SU-DHL-6 (cell line): ENCODE data around the gene MBOAT1.

Experiments
- H2AFZ ChIP-seq: fragments of 200-600 bp; sonication (generic); 2 replicates; pipeline ENCODE4 v1.6.1; 2014; ENCODE audit warnings: low read depth, mild to moderate bottlenecking, moderate library complexity, mixed read lengths, antibody characterized with exemption, low read length; ENCODE audit not compliant: severe bottlenecking
- H3F3A ChIP-seq: fragments of 200-600 bp; shearing (Covaris generic); 2 replicates; pipeline ENCODE4 v1.6.0; 2016; ENCODE audit warnings: antibody characterized with exemption, mild to moderate bottlenecking; ENCODE audit not compliant: insufficient read depth
- H3K27ac ChIP-seq: fragments of 200-600 bp; sonication (generic); 2 replicates; pipeline ENCODE4 v1.5.1; 2016; ENCODE audit warnings: low read depth, mild to moderate bottlenecking, low read length, moderate library complexity, mixed read lengths
- H3K27me3 ChIP-seq: fragments of 200-600 bp; sonication (generic), shearing (Covaris generic); 2 replicates; pipeline ENCODE4 v1.6.0; 2014; ENCODE audit warnings: mild to moderate bottlenecking, low read length
- H3K36me3 ChIP-seq: fragments of 200-600 bp; sonication (generic); 2 replicates; pipeline ENCODE4 v1.6.1; 2014; ENCODE audit warnings: mild to moderate bottlenecking, low read length, mixed read lengths
- H3K4me2 ChIP-seq: fragments of 300-600, 200-600 bp; shearing (Covaris generic), sonication (generic); 2 replicates; pipeline ENCODE4 v1.6.0; 2014; ENCODE audit warnings: low read length, low read depth, mild to moderate bottlenecking; ENCODE audit not compliant: poor library complexity, severe bottlenecking
- H3K4me3 ChIP-seq: fragments of 200-600 bp; sonication (generic); 2 replicates; pipeline ENCODE4 v1.5.1; 2014; ENCODE audit warnings: antibody characterized with exemption, low read length, mild to moderate bottlenecking, mixed read lengths; ENCODE audit not compliant: insufficient read depth, poor library complexity, severe bottlenecking
- H3K79me2 ChIP-seq: fragments of 200-600 bp; sonication (generic); 2 replicates; pipeline ENCODE4 v1.6.1; 2014; ENCODE audit warnings: mild to moderate bottlenecking, low read length, moderate library complexity; ENCODE audit not compliant: insufficient read depth
- H3K9ac ChIP-seq: fragments of 200-600 bp; sonication (generic); 2 replicates; pipeline ENCODE4 v1.7.0; 2014; ENCODE audit warnings: mild to moderate bottlenecking, low read length
- H3K9me2 ChIP-seq: fragments of 200-600 bp; sonication (generic); replicated peaks from 2 replicates; pipeline ENCODE4 v1.6.1; 2014; ENCODE audit warnings: low read length; ENCODE audit not compliant: insufficient read depth
- H3K9me3 ChIP-seq: fragments of 200-600 bp; sonication (generic); 2 replicates; pipeline ENCODE4 v1.6.1; 2014; ENCODE audit warnings: low read length, mixed read lengths; ENCODE audit not compliant: insufficient read depth
- H4K20me1 ChIP-seq: fragments of 200-600 bp; sonication (generic); 2 replicates; pipeline ENCODE4 v1.6.1; 2014; ENCODE audit warnings: low read depth, mild to moderate bottlenecking, antibody characterized with exemption, low read length, moderate library complexity, mixed read lengths
- EZH2phosphoT487 ChIP-seq: fragments of 200-600 bp; sonication (generic), shearing (Covaris generic); conservative IDR thresholded peaks from 2 replicates; pipeline ENCODE4 v1.6.1; 2018; ENCODE audit warnings: mild to moderate bottlenecking, antibody characterized with exemption, low read length, moderate library complexity, mixed read lengths
- TF ChIP-seq, protein P1 (sequence below): fragments of 200-600 bp; sonication (generic); IDR thresholded peaks from one replicate; pipeline ENCODE4 v1.5.1; 2017; ENCODE audit warnings: antibody characterized with exemption, mild to moderate bottlenecking, low read length, moderate library complexity; ENCODE audit not compliant: insufficient read depth, poor library complexity, severe bottlenecking

Gene MBOAT1, protein sequence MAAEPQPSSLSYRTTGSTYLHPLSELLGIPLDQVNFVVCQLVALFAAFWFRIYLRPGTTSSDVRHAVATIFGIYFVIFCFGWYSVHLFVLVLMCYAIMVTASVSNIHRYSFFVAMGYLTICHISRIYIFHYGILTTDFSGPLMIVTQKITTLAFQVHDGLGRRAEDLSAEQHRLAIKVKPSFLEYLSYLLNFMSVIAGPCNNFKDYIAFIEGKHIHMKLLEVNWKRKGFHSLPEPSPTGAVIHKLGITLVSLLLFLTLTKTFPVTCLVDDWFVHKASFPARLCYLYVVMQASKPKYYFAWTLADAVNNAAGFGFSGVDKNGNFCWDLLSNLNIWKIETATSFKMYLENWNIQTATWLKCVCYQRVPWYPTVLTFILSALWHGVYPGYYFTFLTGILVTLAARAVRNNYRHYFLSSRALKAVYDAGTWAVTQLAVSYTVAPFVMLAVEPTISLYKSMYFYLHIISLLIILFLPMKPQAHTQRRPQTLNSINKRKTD

DNA sequence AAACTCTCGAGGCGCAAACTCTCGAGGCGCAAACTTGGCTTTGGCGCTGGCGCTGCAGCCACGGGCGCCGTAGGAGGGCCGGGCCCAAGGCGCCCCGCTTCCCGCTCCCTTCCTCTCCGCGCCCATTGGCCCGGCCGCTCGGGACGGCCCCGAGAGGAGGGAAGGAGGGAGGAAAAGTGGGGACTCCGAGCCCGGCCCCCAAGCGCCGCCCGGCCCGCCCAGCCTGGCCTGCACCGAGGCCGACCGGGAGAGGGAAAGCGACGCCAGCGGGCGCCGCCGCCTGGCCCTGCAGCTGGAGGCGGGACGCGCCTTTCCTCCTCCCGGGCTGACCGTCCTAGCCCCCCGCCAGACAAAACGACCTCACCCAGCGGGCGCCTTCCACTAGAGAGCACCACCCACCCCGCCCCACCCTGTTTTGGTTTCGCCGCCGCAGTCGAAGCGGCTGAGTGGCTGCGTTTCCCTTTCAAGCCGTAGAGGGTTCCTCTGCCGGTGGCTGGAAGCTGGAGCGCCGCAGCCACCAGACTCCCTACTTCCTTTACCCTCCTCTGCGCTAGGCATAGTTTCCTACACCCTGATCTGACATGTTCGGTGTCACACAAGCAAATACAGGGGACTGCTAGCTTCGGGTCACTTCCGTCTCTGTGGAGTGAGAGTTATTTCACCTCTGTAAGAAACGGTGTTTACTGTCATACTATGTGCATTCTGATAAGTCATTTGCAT, at the start of gene MBOAT1:
Gene MBOAT1 (minus strand): TSS at position 78 of the 720 bp plus-strand sequence. CDS start 235 bp downstream, outside the sequence.
- no peak within 1 kb of the TSS for H3K9ac ChIP-seq
- no peak within 1 kb of the TSS for H3K4me2 ChIP-seq

DNA sequence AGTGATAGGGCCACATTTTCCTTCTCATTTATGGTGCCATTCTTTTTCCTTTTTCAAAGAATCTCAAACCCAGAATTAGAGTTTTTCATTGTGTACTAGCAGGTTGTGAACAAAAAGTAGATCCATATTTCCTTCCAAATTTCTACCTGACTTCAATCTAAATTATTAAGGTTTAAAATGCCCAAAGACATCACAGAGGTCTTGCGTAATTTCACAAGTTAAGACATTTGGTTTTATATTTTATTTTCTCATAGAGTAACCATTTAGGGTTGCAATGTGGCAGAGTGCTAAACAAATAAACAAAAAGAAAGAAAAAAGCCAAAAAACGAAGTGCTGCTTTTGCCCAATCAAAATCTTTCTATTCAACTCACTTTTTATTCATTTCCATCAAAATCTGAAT, 49.4 kb upstream of the MBOAT1 start:
- Histone ChIP-seq H3F3A (no peaks in the 10 kb centered on the region), H3K9me2 (no peaks in the 10 kb centered on the region), H3K27ac (no peak overlapping the region), H2AFZ (no peak overlapping the region), H3K27me3 (peaks cover 2% of the 10 kb centered on the region), H3K36me3 (no peaks in the 10 kb centered on the region), H3K9ac (no peak overlapping the region), H3K4me2 (no peak overlapping the region), H3K79me2 (no peaks in the 10 kb centered on the region), H3K9me3 (peaks cover 6% of the 10 kb centered on the region; the same call in 1 of the 2 replicates), H4K20me1 (no peaks in the 10 kb centered on the region), H3K4me3 (no peak overlapping the region)
- TF ChIP-seq, protein P1, sequence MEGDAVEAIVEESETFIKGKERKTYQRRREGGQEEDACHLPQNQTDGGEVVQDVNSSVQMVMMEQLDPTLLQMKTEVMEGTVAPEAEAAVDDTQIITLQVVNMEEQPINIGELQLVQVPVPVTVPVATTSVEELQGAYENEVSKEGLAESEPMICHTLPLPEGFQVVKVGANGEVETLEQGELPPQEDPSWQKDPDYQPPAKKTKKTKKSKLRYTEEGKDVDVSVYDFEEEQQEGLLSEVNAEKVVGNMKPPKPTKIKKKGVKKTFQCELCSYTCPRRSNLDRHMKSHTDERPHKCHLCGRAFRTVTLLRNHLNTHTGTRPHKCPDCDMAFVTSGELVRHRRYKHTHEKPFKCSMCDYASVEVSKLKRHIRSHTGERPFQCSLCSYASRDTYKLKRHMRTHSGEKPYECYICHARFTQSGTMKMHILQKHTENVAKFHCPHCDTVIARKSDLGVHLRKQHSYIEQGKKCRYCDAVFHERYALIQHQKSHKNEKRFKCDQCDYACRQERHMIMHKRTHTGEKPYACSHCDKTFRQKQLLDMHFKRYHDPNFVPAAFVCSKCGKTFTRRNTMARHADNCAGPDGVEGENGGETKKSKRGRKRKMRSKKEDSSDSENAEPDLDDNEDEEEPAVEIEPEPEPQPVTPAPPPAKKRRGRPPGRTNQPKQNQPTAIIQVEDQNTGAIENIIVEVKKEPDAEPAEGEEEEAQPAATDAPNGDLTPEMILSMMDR = no peak
- no peak for TF ChIP-seq EZH2phosphoT487

More for the DNA sequence above, at the start of gene MBOAT1:
- Histone ChIP-seq H3K36me3 (no peaks in the 10 kb centered on the region), H3K27me3 (no peaks in the 10 kb centered on the region), H2AFZ (no peak within 1 kb of the TSS), H3K79me2 (no peaks in the 10 kb centered on the region), H3K9me2 (no peaks in the 10 kb centered on the region), H3K4me3 (no peak within 1 kb of the TSS), H3F3A (no peaks in the 10 kb centered on the region), H3K27ac (no peak within 1 kb of the TSS), H3K9me3 (no peaks in the 10 kb centered on the region), H4K20me1 (no peaks in the 10 kb centered on the region)
- TF ChIP-seq EZH2phosphoT487 = no peak
- TF ChIP-seq, protein P1 = no peak

DNA sequence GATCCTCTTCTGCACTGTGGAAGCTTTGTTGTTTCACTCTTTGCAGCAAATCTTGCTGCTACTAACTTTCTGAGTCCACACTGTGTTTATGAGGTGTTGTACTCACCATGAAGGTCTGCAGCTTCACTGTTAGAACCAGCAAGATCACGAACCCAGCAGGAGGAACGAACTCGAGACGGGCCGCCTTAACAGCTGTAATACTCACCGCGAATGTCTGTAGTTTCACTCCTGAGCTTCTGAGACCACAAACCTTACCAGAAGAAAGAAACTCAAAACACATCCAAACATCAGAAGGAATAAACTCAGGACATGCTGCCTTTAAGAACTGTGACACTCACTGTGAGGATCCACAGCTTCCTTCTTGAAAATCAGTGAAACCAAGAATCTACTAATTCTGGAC, 48.1 kb upstream of the MBOAT1 start:
- no peak for TF ChIP-seq EZH2phosphoT487
- TF ChIP-seq, protein P1 = no peak
- H4K20me1 ChIP-seq = no peaks in the 10 kb centered on the region
- H3K36me3 ChIP-seq = no peaks in the 10 kb centered on the region
- H3K9me3 ChIP-seq = peaks cover 6% of the 10 kb centered on the region; the same call in 1 of the 2 replicates
- no peak overlapping the region for H3K9ac ChIP-seq
- H3K4me3 ChIP-seq = no peak overlapping the region
- no peaks in the 10 kb centered on the region for H3K79me2 ChIP-seq
- no peak overlapping the region for H3K4me2 ChIP-seq
- H3K9me2 ChIP-seq = no peaks in the 10 kb centered on the region
- no peak overlapping the region for H2AFZ ChIP-seq
- no peaks in the 10 kb centered on the region for H3F3A ChIP-seq
- no peak overlapping the region for H3K27ac ChIP-seq
- peaks cover 2% of the 10 kb centered on the region for H3K27me3 ChIP-seq
